C4-2B (cell line): ENCODE data around the gene BPIFA1.

Experiments used
- ZFX ChIP-seq: fragments of 450-650 bp; IDR thresholded peaks from 2 replicates; pipeline ENCODE4 v1.6.1; 2017
- TF ChIP-seq, protein P1 (sequence below): fragments of 450-650 bp; conservative IDR thresholded peaks from 2 replicates; pipeline ENCODE4 v1.5.1; 2017; ENCODE audit warnings: mild to moderate bottlenecking

- TF ChIP-seq, protein P1, sequence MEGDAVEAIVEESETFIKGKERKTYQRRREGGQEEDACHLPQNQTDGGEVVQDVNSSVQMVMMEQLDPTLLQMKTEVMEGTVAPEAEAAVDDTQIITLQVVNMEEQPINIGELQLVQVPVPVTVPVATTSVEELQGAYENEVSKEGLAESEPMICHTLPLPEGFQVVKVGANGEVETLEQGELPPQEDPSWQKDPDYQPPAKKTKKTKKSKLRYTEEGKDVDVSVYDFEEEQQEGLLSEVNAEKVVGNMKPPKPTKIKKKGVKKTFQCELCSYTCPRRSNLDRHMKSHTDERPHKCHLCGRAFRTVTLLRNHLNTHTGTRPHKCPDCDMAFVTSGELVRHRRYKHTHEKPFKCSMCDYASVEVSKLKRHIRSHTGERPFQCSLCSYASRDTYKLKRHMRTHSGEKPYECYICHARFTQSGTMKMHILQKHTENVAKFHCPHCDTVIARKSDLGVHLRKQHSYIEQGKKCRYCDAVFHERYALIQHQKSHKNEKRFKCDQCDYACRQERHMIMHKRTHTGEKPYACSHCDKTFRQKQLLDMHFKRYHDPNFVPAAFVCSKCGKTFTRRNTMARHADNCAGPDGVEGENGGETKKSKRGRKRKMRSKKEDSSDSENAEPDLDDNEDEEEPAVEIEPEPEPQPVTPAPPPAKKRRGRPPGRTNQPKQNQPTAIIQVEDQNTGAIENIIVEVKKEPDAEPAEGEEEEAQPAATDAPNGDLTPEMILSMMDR = no peak
- no peak for TF ChIP-seq ZFX
Observed at GRCh38 chr20:33240923-33241322, 5.1 kb downstream of the BPIFA1 start.
